GM19324 (cell line): Measurements from ENCODE around the gene PRDM11.
A peak's percentile ranks its signal among the peaks of the same experiment; 100 is the strongest.
"Not testable (repeated sequence)": the region's sequence is repeated elsewhere in the genome, so short reads cannot be mapped to it uniquely, and the experiment has no call there.

ENCODE experiments used
- ATAC-seq: cut with Tn5 transposase; IDR thresholded peaks from one replicate; pipeline ENCODE4 v1.9.1; 2021; ENCODE audit warnings: mild to moderate bottlenecking, moderate library complexity; ENCODE audit not compliant: unreplicated experiment, low FRiP score

PRDM11 gene

DNA sequence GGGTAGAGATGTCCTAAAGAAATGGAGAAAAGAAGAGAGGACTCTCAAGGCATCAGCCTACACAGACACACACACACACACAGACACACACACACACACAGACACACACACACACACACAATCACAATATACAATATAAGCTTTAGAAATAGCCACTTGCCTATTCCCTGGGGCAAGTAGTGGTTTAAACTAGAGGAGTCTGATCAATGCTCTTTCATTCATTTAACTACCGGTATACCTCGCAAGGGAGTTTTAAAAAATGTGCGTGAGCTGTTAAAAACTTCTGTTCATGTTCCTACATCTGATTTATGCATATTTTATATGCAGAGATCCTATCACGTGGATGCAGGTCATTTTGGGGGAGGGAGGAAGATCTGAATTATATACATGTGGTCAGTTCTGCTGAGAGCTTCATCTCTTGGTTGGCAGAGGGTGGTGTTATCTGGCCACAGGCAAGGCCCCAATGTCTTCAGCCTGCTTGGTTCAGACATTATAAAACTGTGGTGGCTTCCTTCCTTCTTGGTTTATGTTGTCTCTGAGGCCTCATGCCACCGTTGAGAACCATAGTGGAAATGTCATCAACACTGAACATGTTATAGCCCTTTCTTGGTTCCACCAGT, 83.1 kb downstream of the PRDM11 start:
- no peak for ATAC-seq

DNA sequence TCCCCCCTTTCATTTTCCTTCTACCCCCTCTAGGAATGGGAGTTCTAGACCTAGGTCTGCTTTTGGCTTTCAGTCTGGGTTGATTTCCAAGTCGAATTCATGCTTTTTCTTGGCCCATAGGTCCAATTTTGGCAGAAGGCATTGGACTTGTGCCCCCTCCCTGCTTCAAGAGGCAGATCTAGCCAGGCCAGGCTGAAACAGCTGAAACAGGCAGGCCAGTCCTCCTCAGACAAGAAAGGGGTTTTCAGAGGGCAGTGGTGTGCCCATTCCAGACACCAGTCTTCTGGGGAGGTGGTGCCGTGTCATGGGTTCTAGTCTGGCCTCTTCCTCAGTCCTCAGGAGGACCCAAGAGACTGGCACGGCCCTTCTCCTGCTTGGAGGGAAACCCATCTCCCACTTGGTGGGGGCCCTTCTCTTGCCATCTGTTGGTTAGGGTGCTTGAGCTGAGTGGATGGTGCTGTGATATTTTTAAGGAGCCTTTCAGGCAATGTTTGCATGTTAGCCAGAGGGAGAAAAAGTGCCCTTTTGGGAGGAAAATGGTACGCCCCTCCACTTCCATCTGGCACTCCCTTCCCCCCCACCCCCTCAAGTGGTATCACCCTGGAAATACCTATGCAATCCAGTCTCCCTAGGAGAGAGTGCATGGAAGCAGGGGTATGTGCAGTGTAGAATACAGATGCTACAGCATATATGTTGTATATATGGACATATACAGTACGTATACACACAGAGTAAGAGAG, 86.1 kb downstream of the PRDM11 start:
- ATAC-seq: no peak

DNA sequence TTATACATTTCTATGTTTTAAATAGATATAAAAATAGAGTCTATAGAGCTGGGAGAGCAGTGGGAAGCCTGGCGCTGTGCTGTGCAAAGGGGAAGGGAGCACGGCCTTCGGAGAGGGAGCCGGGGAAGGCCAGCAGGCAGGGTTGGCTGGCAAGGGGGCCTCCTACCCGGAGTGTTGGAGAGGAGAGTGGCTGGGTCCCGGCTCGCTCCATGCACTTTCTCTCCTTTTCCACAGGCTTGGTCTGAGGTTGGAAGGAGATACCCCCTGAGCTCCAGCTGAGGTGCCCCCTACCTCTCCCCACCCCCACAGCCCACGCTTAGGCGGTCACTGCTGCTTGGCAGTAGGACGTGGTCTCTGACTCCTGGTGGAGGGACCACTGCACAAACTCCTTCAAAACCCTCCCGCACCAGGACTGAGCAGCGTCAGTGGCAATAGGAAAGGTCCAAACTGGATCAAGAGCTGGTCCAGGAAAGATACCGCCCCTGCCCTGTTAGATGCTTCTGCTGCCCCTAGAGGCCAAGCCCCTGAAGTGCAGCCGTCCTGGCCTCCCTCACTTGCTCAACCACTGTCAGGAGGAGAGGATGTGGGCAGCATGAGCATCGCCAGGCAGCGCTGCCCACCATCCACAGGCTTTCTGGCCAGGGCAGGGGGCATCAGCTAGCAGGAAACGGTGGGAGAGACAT, 86.8 kb downstream of the PRDM11 start:
- ATAC-seq: peak; percentile 61

DNA sequence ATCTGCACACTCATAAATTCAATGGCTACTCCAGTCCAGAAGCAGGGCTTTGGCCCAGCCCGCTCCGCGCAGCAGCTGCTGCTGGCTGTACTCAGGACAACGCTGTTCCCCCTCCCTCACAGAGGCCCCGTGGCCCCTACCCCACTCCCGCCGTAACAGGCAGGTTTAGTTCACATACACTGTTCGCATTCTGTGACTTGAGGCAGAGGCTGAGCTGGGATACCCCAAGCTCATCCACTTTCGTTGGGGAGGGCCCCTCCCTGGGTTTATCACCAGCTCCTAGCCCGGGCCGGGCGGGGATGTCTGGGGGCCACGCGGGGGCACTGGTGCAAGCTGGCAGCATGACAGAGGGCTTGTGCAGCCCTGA, 87.3 kb downstream of the PRDM11 start:
- no peak for ATAC-seq

DNA sequence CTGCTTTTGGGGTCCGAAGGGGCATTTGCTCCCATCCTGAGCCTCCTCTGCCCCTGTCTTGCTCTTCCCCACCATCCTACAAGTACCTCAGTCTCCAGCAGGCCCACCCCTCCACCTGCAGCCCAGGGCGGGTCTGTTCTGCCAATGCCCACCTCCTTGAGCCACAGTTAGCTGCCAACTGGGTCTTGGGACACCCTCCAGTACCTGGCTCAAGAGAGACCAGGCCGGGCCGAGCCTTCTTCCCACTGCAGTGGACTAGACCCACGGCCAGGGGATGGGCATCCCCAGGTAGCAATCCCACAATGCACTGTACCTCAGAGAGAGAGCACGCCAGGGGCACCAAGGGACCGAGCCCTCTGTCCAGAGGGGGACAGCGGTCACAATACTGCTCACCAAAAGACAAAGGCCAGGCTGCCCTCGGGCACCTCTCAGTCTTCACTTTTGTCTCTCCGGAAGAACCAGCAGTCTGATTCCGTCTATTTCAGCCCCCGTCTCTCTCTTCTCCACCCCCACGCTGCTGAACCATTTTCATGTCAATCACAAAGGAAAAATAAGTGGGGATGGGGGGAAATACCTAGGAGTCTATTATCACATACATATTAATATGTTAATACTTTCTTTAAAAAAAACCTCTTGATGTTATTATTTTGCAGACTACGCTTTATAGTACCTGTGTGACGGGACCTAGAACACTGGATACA, 88.0 kb downstream of the PRDM11 start:
- no peak for ATAC-seq

DNA sequence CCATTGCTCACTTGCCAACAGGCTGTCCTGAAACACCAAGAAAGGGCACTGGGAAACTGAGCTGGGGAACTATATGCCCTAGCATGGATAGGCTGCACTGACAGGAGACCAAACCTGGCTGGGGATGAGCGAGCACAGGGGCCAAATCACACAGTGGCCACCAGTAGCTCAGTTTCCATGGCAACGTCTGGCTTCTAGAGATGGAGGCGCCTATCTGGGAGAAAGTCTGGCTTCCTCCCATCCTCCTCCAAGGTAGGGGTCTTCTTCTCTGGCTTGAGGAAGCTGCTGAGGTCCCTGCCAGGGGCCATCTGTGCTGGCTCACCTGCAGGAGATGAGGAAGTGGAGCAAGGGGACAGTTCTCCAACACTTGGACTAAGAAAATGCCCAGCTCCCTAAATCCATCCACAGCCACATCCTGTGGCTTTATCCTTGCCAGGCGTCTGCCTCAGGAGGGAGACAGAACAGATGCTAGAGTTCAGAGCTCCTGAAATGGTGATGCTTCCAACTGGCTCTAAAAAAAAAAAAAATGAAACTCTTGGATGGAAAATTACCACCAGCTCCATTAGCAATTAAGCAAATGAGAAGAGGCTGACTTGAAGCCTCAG, 91.4 kb downstream of the PRDM11 start:
- no peak for ATAC-seq

DNA sequence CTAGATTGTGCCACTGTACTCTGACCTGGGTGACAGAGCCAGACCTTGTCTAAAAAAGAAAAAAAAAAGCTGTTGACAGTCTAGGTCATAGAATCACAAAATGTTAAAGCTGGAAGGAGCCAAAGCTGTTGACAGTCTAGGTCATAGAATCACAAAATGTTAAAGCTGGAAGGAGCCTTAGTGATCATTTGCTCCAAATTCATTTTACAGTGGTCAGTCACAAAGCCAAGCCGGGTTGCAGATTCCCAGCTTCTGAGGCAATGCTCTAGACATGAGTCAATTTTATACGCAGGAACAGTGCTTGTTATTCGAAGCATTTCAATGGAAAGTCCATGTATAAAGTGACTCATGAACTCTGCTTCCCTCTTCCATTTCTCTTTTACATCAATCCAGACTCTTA, 92.3 kb downstream of the PRDM11 start:
- ATAC-seq: no peak

DNA sequence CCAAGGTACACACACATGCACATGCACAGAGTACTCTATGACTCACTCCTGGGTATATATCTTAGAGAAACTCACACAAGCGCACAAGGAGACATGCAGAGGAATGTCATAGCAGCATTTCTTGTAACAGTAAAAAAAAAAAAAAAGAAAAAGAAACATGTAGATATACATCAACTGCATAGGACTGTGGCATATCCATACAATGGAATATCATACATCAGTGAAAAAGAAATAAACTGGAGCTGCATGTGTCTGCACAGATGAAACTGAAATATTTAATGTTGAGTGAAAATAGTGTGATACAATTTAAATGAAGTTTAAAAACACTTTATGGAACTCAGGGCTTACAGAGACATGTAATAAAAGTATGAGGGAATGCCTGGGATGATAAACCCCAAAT, 93.3 kb downstream of the PRDM11 start:
- ATAC-seq: no peak

DNA sequence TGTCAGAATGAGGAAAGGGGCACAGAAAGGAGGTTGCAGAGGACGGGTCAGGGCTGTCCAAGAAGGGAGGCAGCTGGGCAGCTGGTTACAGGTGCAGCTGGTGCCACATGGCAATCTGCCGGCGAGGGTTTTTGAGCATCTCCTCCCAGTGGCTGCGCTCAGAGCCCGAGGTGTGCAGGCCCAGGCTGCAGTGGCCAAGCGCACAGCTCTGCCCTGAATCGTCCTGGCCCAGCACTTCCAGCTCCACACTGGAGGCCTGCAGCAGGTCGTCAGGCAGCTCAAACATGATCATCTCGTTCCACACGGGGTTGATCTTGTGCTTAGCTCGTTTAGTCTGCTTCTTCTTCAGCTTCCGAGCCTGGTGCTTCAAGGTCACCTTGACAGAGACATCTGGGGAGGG, 97.5 kb downstream of the PRDM11 start:
- no peak for ATAC-seq

DNA sequence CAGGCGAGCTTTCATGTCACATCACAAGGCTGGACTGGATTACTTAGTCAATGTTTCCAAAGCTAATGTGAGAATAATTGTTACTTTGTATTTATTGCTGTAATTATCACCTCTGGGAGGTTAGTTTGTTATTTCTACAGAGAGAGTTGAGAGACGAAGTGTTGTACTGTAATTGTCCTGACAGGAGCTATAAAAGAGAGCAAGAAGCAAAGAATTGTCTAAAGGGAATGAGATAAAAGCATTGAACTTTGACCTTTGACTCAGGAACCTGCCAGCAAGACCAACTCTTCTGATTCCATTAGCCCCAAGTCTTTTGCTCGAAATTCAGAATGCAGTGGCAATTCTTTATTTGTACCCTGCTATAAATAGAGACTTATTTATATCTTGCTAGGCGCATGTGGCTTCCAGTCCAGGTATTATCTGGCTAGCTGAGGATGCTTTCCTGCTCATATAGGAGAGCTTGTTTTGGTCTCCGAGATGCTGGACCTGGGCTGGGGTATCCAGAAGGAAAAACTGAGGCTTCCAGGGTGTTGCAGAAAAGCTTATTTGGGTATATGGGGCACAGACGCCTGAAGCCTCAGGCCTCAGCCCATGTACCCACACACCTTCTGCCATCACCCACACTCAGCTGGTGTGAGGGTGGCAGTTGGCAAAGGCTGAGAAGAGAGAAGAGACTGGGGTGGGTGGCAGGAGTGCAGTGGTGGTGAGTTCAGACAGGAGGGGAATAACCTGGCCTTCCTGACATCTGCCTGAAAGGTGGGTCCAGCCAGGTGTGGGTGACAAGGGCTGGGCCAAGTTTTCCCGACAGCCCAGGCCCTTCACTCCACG, 99.0 kb downstream of the PRDM11 start:
- no peak for ATAC-seq

DNA sequence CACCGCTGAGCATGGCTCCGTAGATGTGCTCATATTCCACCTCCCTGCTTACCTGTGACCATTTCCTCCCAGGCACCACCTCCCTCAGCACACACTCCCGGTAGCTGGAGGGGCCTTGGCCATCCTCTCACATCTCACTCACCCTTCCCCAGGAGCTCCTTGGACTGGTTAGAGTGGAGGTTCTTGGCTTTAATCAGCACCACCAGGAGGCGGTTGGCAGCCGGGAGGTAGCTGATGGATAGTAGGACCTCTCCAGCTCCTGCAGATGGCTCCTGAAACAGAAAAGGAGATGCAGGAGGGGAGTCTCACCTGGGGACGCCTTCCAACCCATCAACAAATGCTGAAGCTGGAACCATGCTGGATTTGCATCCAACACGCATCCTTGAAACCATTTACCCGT, 99.8 kb downstream of the PRDM11 start:
- ATAC-seq: no peak

DNA sequence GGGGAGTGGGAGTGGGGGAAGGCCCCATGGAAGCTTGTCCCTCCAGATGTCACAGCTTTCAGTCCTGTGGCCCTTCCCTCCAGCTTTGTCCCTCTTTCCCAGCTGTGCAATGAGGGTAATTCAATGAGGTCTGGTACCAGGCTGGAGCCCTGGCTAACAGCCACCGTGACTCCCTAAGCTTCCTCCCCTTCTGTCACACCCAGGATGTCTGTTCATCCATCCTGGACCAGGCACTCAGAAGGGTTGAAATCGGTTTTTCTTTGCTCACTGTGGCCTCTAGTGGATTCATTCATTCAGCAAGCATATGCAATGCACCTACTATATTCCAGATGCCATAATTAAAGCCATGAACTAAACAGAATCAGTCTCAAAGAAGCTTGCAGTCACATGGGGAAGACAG, 101.0 kb downstream of the PRDM11 start:
- no peak for ATAC-seq

DNA sequence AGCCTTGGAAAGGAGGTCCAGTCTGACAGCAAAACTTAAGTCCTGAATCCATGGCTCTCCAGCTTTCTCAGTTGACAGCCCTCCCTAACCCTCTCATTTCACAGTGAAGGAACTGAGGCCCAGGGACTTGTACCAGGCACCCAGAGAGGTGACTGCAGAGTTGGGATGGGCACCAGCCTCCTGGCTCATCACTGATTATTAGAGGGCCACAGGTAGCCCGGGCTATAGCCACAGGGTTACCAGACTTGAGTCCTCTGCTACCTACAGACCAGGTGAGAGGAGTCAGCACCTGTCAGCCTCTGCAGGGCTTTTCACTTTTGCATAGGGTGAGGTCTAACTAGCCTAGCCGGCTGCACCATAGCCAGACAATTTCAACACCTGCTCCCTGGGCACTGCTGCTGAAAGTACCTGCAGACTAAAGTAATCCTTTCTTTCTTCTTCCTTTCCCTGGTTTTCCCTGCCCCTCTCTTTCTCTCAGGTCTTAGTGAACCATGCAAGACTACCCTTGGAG, 102.1 kb downstream of the PRDM11 start:
- ATAC-seq: no peak

DNA sequence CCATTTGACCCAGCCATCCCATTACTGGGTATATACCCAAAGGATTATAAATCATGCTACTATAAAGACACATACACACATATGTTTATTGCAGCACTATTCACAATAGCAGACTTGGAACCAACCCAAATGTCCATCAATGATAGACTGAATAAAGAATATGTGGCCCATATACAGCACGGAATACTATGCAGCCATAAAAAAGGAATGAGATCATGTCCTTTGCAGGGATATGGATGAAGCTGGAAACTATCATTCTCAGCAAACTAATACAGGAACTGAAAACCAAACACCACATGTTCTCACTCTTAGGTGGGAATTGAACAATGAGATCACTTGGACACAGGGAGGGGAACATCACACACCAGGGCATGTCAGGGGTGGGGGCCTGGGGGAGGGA, 102.9 kb downstream of the PRDM11 start:
- ATAC-seq: not testable (repeated sequence)

DNA sequence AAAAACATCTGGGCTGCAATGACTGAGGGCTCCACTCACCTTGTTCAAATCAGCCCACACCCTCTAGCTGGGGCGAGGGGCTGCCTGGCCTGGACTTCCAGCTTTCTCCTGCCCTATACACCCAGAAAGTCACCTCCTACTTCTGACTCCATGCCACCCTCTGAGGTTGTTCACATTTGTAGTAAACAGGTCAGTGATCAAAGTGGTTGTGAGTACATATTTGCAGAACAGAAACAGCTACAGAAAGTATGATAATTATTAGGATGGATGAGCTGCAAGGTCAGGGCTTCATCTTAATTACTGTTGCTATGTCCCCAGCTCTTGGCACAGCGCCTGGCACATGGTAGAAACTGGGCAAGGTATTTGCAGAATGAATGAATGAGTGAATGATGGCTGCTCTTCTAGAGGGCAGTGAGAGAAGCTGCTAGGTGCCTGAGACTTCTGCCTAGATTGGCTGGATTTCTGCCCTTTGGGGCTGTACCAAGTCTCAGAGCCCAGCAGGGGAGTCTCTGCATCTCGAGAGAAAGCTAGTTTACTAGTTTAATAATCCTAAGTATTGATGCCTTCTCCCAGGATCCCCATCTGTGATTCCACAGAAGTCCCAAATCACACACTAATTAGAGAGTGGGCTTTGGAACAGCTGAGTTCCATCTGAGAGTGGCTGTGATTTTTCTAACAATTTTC, 103.7 kb downstream of the PRDM11 start:
- ATAC-seq: no peak

DNA sequence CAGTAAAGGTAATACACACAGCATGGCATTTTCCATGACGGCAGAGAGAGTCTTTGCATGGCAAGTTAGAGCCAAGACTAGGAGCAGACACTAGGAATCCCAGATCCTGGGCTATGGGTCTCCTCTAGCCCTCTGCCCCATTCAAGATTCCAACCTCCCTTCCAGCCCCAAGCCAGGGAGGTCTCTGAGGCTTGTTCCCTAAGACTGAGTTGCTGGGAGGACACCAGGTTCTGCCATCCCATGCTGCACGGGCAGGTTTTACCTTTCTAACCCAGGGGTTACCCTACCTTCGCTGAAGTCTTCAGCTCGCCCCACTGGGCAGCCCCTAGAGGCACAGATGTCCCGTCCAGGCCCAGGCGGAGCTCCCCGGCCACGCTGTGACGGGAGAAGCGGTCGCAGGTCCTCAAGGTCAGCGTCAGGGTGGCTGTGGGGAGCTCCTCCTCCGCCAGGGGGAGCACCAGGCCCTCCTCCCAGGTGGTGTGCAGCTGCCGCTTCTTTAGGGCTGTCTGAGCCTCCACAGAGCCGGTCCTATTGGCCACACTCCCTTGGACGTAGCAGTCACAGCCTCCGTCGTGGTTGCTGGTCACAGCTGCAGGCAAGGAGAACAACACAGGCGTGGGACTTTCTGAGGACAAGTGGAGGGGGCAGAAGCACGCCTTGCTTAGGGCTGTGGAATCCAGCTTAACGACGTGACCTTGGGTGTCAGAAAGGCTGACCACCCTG, 105.9 kb downstream of the PRDM11 start:
- no peak for ATAC-seq

DNA sequence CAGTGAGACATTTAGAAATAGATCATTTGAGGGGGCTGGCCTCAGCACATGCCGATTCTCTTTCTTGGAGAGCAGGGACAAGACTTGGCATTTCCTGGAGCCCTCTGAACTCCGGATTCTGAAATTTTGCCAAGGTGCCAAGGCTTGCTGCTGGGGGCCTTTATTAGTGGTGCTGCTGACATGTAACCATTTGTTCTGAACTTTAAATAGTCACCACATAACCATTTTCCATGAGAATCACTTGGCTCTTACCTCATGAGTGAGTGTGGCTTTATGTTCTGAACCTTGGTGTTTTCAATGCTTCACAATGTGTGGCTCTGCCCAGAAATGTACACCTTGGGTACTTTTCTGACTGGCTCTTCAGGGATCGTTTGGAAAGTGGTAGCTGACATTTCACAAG, 106.4 kb downstream of the PRDM11 start:
- ATAC-seq: no peak

DNA sequence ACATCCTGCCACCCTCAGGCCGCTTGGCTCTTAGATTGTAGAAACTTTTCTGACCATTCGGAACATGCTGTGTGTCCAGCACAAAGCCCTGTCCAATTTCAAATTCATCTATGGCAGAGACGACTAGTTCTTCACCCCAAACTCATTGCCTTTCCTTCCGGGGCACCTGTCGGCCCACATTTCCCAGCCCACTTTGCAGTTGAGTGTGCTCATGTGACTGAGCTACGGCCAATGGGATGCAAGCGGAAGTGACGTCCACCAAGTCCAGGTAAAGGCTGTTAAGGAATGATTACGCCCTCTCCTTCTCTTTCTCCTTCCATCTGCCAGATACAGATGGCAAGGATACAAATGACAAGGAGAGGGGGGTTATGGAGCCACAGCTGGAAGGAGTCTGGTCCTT, 107.2 kb downstream of the PRDM11 start:
- ATAC-seq: no peak

DNA sequence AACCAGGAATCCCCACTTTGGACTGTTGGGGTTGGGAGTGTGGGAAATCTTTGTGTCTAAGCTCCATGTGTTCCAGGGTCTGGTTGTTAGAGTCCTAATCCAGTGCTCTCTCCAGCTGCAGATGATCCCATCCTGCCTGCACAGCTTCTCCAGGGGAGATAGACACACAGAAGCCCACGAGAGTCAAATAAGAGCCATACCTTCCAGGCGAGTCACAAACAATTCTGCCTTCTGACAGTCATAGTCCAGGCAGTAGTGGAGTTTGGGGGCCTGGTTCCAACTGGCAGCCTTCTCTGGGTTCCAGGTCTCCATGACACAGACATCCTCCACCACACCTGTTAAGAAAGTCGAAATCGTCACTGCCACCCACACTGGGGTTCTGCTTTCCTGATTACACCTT, 107.6 kb downstream of the PRDM11 start:
- ATAC-seq: no peak
